Activated CD8-positive, alpha-beta memory T cell treated with anti-CD3 and anti-CD28 coated beads, Interleukin-2, amount 50 U/mL, for 1 hour (primary cell): ENCODE results near the gene CORO2B.
"Not testable (repeated sequence)": the region's sequence is repeated elsewhere in the genome, so short reads cannot be mapped to it uniquely, and the experiment has no call there.

ENCODE experiments used
- DNase-seq: peaks from one replicate; pipeline ENCODE4 v3.0.0-alpha.2; 2020; ENCODE audit errors: extremely low read depth

Gene CORO2B

DNA sequence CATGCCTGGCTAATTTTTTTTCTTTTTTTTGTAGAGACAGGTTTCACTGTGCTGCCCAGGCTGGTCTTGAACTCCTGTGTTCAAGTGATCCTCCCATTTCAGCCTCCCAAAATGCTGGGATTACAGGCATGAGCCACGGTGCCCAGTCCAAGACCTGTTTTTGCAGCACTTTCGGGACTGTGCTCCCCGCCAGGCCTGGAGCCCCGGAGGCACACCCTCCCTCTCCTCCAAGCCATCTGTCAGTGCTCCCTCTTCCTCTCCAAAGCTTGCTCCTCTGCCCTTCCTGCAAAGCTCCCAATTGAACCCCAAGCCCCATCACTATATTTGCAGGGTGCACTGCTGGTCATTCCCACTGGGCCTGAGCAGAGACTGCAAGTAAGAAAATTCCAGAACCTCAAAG is 98.1 kb downstream of the CORO2B start:
- DNase-seq, result no peak

DNA sequence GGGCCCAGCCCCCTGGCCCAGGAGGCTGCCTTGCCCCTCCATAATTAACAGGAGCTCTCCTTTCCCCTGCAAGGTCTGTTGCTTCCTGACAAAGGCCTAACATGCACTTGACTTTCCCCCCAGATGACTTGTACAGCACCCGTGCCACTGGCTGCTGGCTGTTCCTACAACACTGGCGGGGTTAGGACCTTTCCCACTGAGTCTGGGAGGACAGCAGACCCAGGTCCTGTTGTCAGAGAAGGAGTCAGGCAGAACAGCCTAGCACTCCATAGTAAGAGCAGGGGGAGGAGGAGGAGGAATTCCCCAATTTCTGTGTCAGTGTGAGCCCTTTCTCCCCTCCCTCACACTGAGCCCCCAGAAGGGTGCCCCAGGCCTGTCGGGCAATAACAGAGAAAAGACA is 99.2 kb downstream of the CORO2B start:
- DNase-seq, result no peak

DNA sequence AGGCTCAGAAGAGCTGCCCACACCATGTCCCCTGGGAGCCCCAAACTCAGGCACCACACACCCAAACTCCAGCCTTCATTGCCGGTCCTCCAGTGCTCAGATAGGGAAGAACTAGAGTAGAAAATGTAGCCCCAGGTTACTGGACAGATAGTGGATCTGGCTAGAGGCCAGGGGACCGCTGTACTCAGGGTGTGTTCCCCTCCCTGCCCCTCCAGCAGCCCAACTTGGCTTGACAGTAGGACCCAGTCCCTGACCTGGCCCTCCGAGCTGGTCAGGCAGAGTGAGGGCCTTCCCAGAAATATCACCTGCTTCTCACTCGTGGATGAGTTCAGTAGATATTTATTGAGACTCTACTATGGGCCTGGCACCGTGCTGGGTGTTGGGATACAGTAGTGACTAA is 100.0 kb downstream of the CORO2B start:
- DNase-seq, result no peak

DNA sequence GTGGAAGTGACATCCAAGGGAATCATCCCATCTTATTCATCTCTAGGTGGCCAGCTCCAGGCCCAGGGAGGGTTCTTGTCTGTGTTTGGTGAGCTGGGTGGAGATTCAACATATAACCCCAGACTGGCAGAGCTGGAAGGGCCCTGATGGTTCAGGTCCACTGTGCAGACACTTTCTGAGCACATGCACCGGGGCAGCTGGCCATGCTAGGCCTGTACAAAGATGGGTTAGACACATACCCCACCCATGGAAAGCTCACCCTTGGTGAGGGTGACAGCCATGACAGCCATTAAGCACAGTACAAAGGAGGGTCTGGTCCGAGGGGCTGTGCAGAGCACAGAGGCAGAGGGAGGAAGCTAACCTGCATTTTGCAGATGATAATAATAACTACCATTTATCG is 100.4 kb downstream of the CORO2B start:
- no peak for DNase-seq

DNA sequence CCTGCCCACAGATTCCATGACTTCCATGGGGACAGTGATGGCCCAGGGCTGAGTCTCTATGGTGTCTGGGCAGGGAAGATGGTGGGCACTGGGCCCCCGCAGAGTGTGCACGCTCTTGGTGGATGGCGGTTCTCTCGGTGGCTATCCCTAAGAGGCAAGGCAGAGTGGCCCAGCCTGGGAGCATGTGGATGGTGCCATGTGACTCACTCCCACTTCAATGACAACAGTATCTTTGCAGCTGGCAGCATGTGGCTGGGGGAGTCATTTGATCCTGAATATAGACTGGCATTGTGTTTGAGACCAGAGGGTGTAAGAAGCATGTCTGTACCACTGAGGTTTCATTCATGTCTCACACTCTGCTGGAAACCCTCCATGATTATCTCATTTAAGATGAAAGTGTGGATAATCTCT is 101.2 kb downstream of the CORO2B start:
- DNase-seq, result no peak

DNA sequence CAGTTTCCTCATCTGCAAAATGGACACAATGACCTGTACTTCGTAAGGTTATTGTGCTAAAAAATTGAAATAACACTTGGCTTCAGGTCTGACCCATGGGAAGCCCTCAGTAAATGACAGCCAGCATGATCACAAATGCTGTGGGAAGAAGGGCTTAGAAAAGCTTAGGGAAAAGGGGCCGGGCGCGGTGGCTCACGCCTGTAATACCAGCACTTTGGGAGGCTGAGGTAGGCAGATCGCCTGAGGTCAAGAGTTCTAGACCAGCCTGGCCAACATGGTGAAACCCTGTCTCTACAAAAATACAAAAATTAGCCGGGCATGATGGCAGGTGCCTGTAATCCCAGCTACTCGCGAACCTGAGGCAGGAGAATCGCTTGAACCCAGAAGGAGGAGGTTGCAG is 102.0 kb downstream of the CORO2B start:
- not testable (repeated sequence) for DNase-seq

DNA sequence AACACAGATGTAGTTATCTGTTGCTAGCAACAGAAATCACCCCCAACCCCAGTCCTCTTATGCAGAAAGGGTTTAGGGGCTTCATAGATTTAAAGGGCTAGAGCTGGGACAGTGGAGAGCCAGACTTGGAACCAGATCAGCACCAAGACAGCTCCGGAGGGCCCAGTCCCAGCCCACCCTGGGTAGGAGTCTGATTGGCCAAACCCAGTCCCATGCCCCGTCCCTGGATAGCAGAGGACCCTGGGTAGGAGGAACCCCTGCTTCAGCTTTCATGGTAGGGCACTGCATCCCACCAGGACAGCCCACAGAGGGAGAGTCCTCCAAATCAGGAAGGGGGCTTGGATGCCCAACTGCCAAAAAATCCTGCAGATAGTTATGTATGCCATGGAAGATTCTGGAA is 103.0 kb downstream of the CORO2B start:
- DNase-seq, result no peak

DNA sequence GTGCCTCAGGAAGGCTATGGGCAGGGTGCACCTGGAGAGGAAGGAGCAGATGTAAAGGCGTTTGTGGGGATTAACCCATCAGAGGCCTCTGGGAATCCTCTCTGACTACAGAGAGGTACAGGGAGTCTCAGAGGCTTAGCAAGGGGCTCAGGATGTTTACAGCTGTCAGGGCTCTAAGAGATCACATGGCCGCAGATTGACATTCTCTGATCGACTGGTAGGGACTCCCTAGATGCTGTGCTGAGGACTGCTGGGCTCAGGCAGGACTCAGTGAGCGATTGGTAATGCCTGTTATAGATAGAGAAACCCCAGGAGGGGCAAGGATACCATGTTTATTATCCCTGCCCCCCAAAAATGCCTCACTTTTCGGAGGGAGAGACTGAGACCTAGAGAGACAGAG is 103.5 kb downstream of the CORO2B start:
- DNase-seq, result no peak

DNA sequence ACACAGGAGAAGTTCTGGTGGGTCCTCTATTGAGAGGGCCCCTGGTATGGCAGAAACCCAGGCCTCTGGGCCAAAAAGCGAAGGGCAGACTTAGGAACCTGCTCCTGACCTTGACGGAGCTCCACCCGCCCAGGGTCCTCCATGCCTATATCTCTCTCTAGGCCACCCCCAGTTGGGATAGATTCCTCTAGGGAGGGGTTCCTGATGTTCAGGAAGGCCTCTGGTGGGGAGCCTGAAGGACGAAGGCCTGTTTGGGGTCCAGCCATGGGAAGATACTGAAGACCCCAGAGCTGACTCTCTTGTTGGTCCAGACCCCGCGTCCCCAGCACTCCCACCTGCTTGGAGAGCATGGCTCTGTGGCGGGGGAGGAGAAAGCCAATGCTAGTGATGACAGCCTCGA is 104.2 kb downstream of the CORO2B start:
- DNase-seq, result no peak

DNA sequence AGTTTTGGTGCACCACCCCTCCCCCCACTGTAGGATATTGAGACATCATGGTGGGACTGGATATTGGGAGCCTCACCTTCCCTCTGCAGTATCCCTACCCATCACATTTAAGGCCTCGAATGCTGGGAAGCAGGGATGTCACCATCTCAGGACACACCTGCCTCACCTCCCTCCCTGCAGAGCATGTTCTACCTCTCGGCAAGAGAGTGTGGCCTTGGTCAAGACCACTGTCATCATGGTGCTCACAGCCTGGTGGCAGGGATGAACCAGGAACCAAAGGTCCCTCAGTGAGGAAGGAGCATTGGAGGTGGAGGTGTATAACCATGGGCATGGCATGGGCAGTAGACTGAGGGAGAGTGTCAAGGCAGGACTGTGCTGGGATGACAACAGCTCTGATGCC is 104.8 kb downstream of the CORO2B start:
- no peak for DNase-seq

DNA sequence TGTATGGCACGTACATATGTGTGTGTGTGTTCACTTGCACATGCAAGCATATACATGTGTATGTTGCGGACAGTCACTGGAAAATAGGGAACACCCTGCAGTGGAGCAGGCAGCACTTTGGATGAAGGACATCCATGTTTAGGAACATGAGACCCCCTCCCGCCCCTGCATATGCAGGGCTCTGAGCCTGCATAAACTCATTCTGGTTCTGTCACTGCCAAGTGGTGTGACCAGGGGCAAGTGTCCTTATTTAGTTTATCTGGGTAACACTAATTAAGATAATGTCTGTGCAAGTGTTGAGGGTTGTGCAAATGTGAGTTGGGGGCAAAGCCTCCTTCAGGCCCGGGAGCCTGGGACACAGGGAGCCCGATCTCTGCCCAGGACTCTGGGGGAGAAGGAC is 105.7 kb downstream of the CORO2B start:
- DNase-seq, result no peak

DNA sequence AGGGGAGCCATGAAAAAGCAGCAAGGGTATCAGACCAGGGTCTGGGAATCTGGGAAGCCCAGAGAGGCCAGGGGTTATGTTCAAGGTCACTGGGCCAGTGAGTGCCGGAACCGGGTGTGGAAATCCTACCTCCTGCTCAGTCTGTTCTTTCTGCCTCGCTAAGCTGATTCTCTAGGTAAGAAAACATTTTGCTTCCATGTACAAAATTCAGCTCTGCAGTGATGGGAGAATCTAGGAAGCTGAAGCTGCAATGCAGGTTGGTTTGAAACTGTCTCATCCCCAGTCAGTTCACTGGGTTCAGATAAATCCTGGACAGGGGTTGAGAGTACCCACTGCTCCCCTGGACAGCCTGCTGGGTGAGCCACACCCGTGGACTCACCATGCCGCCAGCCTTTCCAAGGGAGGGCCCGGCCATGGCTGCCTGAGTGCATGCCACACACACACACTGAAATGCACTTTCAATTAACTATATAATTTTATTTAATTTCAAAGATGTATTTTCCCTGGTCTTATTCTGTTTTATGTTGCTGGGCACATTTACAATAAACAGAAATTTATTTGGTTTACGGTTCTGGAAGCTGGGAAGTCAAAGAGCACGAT is 108.4 kb downstream of the CORO2B start:
- no peak for DNase-seq

DNA sequence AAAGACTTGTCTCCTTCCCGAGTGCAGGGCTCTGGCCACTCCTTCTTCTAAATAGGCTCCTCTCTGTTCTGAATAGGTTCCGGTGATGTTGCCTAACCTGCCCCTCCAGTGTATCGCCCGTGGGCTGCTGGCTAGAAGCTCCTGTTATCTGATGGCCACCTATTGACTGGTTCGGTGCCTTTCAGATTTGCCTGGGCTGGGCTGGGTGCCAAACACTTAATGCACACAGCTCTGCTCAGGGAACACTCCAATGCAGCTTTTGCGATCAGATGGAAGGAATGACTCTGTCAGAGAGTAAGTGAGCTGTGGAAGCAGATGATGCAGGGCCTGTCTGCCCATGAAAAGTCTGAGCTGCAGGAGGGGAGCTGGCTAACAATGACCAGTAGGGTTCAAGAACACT is 112.9 kb downstream of the CORO2B start:
- no peak for DNase-seq

DNA sequence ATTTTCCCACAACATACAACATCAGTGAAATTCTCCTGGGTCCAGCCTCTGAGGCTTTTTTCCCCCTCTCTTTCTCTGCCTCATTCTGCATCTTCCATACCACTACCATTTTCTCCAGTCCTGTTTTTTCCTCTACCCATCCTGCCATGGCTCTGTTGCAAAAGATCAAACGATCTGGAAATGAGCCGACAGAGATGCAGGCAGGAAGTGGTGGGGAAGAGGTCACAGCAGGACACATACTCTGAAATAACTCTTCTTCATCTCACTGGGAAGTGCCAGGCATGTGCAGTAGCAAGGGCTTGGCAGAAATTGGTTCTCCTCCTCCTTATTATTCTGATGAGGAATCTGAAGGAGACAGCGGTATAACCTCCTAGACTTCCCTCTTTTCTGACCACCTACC is 114.3 kb downstream of the CORO2B start:
- DNase-seq, result no peak

DNA sequence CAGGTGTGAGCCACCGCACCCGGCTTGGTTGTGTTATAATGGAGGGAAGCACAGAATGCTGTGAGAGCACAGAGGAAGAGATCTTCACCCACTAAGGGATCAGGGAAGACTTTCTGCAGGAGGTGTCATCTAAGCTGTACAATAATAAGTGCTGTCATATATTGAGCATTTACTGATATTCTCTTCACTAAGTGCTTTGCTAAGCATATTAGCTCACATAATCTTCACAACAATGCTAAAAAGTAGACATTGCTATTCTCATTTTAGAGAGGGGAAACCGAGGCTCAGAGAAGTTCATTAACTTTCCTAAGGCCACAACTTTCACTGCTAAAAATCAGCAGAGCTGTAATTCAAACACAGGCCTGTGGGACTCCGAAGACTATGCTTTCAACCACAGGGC is 115.3 kb downstream of the CORO2B start:
- no peak for DNase-seq

DNA sequence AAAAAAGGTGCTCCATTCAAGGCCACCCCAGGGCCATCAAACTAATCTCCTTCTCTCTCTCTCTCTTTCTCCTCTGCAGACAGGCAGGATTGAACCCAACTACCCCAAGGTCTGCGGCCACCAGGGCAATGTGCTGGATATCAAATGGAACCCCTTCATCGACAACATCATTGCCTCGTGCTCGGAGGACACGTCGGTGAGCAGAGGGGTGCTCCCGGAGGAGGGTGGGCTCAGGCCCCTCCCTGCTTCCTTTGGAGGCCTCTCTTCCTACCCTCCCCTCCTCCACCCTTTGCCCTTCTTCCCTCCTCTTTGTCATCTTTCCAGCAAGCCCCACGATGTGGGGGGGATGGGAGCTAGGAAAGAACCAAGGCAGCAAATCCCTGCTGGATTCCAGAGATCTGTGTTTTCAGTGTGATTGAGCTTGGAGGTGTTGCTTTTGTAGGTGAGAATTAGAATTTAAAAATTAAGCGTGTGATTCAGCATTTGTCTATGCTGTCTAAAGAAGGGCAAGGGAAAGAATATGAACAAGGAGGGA is 116.3 kb downstream of the CORO2B start:
- DNase-seq, result no peak

DNA sequence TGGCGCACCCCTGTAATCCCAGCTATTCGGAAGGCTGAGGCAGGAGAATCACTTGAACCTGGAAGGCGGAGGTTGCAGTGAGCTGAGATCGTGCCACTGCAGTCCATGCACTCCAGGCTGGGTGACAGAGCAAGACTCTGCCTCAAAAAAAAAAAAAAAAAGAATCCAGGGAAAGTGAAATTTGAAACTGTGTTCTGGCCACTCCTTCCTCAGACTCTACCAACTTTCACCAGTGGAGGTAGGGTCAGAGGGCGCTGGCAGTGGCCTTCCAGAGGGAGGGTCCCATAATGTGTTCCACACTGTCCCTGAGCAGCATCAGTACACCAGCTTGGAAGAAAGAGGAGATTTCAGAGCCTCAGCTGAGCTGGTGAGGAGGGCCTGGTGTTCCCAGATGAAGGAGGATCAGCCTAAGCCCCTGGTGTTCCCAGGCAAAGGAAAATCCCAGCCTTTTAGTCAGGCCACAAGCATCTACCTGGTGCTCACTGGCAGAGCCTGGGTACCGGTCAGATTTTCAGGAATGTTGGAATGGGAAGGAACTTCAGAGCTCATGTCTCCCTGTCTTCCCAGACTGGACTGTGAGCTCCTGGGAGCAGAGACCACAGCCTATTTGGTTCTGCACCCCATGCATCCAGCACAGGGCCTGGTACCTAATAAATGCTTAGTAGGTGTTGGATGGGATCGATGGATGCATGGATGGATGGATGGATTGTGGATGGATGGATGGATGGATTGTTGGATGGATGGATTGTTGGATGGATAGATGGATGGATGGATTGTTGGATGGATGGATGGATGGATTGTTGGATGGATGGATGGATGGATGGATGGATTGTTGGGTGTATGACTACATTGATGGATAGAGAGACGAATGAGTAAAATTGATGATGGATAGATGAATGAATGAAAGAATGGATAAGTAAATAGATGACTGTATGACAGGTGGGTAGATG is 117.9 kb downstream of the CORO2B start:
- no peak for DNase-seq

DNA sequence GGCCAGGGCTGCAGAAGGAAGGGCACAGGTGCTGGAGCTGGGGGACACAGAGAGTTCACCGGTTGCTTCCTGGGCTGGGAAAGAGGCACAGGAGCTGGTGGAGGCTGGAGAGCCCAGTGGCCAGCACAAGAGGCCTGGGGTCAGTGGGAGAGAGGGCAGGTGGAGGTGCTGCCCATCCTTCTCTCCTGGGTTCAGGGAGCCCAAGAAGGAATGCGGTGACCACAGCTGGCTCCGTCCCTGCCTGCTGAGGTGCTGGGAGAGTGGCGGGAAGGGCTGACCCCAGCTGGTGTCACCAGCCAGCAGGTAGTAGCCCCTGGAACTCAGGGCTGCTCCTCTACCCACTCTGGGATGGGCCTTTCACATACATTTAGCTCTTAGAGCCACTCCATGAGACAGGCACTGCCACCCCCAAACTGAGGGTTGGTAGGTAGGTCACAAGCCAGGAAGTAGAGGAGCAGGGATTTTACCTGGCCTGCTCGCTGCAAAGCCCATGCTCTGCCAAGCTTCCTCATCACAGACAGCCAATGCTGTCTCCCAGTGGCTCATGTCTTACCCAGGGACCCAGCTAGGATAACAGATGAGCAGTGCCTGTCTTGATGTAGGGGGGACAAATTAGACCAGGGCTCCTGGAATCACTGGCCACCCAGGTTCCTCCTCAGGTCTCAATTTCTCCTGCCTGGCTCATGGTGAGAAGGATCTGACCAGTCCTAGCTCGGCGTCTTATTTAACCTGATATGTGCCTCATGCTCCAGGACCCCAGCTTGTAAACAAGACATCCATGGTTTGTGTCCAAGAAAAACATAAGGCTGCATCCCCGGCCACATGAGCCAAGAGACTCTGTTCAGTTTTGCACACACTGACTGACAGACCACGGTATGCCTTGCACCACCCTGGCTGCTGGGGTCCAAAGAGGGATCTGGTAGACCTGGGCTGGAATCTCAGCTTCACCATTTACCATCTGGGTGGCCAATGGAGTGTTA is 119.2 kb downstream of the CORO2B start:
- no peak for DNase-seq

DNA sequence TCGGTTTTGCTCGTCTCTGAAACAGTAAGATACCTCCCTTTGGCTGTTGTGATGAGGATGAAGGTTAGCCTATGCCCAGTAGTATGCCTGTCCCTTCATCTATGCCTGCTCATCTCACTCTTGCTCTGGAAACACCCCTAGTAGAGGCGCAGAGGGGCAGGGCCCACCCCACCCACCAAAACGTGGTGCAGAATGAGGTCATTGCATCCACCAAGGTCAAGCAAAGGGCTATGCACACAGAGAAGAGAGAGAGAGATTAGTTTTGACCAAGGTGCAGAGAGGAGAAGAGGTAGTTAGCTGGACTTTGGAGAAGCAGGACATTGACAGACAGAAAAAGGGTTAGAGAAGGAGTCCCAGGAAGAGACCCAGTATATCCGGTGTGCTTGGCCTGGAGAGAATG is 119.9 kb downstream of the CORO2B start:
- no peak for DNase-seq

DNA sequence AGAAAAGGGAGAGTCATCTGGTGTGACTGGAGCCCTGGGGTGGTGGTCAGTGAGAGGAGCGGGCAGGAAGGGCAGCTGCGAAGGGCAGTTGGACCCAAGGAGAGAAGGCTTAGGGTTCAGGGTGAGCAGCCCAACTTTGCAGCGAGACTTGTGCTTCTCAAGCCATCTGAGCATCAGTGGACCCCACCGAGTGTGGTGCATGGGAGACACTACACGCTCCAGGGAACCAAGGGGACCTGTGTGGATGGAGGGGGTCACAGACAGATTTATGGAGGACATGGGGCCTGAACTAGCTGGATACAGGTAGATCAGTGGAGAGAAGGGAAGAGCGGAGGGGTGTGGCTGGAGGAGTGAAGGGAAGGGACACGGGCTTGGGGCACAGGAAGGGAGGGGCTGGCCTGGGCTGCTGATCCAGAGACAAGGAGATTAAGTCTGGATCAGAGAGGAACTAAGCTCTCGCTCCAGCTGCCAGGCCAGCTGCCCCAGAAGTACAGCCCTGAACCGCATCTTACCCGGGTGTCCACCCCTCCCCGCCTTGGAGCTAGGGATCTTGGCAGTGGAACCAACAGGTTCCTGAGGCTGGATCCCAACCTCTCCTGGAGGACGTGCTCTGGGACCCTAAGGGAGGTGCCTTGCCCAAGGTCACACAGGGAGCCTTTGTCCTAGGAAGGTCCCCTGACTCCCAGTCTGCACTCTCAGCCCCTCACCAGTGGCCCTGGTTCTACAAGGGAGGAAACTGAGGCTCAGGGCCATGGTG is 120.5 kb downstream of the CORO2B start:
- DNase-seq, result no peak

DNA sequence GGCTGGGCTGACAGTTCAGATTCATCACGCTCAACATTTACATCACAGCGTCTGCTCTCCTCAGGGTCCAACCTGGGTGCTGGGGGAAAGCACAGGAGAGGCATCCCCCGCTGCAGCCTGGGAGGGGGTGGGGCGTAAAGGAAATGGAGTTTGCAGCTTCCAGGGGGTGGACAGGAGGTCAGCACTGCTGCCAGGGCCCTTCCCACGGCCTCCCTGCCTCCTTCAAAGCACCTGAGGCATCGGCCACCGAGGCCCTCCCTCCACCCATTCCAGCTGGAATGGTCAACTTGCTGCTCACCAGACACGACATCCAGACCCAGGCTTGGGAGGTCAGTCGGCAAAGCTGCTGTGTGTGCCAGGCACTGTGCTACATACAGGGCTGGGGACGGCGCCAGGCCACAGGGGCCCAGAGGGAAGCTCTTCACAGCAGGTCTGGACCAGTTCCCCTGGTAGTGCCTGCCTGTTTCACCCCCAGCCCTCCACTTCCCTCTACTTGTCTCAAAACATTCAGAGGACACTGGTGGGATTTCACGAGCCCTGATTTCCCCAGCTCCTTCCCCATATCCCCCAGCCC is 121.2 kb downstream of the CORO2B start:
- no peak for DNase-seq
